Measurements from ENCODE around the gene TAX1BP1.

DNA sequence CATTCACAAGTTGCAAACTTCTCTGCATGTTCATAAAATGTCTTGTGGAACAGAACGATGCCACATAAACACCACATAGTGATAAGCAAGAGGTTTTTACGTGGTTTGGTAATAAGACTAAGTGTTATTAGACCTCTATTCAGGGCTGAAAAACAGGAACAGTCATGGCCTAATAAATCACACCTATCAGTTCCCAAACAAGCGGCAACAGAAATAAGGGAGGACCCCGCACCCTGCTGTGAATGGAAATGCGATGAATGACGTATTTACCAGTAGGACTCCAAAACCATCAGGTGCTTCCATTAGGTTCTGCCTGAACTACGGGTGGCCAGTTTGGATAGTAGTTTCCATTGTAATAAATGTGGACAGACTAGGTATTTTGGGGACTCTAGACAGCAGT, 129.1 kb downstream of the TAX1BP1 start:
- TF ChIP-seq POLR2A (IDR thresholded peaks at IDR 0.05), result no peak
- TF ChIP-seq, protein P1, sequence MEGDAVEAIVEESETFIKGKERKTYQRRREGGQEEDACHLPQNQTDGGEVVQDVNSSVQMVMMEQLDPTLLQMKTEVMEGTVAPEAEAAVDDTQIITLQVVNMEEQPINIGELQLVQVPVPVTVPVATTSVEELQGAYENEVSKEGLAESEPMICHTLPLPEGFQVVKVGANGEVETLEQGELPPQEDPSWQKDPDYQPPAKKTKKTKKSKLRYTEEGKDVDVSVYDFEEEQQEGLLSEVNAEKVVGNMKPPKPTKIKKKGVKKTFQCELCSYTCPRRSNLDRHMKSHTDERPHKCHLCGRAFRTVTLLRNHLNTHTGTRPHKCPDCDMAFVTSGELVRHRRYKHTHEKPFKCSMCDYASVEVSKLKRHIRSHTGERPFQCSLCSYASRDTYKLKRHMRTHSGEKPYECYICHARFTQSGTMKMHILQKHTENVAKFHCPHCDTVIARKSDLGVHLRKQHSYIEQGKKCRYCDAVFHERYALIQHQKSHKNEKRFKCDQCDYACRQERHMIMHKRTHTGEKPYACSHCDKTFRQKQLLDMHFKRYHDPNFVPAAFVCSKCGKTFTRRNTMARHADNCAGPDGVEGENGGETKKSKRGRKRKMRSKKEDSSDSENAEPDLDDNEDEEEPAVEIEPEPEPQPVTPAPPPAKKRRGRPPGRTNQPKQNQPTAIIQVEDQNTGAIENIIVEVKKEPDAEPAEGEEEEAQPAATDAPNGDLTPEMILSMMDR (IDR thresholded peaks at IDR 0.05), result no peak
